ENCODE data around the gene KIF16B.
"Not testable (repeated sequence)": the region's sequence is repeated elsewhere in the genome, so short reads cannot be mapped to it uniquely, and the experiment has no call there.

Gene KIF16B

DNA sequence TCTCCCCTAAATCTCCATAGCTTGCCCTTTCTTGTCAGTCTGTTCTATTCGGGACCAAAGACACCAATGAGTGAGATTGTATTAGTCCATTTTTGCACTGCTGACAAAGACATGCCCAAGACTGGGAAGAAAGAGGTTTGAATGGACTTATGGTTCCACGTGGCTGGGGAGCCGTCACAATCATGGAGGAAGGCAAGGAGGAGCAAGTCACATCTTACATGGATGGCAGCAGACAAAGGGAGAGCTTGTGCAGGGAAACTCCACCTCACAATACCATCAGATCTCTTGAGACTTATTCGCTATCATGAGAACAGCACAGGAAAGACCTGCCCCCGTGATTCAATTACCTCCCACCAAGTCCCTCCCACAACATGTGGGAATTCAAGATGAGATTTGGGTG, 133.7 kb downstream of the KIF16B start:
- DNase-seq (ENCODE audit: low read depth in 1 of 2, low spot score in 1 of 2) = not testable (repeated sequence)

- DNase-seq (ENCODE audit: low read depth in 1 of 2, low spot score in 1 of 2) = no peak
Measured at GRCh38 chr20:16438100-16438499, 135.1 kb downstream of the KIF16B start.

GRCh38 chr20:16437387-16437996, 135.8 kb downstream of the KIF16B start:
- no peak for DNase-seq (ENCODE audit: low read depth in 1 of 2, low spot score in 1 of 2)

DNA sequence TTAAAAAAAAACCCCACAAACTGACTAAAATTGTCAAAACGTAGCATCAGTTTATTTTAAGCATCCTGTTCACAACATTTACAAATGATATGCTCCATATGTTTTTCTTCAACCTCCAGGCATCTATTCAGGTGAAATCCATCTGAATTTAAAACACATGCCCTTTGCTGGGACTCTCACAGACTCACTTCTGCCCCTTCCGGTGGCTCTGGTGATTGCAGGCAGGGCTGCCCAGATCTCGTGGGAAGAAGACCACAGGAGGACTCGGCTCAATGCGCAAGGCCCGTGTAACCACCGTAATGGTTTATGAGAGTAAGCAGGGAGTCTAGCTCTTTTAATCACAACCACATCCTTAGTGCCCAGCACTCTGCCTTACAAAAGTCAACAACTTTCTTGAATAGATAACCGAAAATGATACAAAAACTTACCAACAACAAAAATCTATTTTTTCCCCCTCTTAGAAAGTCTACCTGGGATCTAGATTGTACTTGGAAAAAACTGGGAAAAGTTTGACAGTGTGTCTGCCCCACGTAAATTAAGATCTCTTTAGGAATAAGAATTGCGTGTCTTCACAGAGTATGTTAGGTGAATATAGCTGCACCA, 139.1 kb downstream of the KIF16B start:
- DNase-seq (ENCODE audit: low read depth in 1 of 2, low spot score in 1 of 2) = peak; percentile 4 to 9

- no peak for DNase-seq (ENCODE audit: low read depth in 1 of 2, low spot score in 1 of 2)
Measured at GRCh38 chr20:16433293-16433580, 140.0 kb downstream of the KIF16B start.

GRCh38 chr20:16432466-16433292, 140.6 kb downstream of the KIF16B start:
- no peak for DNase-seq (ENCODE audit: low read depth in 1 of 2, low spot score in 1 of 2)

GRCh38 chr20:16428112-16428511, 145.1 kb downstream of the KIF16B start:
- no peak for DNase-seq (ENCODE audit: low read depth in 1 of 2, low spot score in 1 of 2)

DNA sequence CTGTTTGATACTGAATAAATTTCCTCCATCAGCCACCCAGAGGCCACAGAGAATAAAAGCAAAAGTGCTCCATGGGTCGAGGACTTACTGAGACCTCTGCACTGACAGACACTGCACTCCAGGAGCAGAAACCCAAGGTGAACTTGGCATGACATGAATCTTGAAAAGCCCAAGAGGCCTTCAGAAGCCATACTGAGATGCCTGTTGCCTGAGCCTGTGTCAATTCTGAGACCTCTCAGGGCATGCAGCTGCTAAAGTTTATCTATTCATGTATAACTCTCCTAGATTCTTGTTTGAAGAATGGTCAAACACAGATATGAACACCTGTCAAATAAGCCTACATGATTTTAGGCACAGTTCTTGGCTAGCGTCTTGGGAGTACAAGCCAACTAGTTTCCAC, 145.7 kb downstream of the KIF16B start:
- no peak for DNase-seq (ENCODE audit: low read depth in 1 of 2, low spot score in 1 of 2)

- no peak for DNase-seq (ENCODE audit: low read depth in 1 of 2, low spot score in 1 of 2)
Measured at GRCh38 chr20:16424780-16425179, 148.5 kb downstream of the KIF16B start.

DNA sequence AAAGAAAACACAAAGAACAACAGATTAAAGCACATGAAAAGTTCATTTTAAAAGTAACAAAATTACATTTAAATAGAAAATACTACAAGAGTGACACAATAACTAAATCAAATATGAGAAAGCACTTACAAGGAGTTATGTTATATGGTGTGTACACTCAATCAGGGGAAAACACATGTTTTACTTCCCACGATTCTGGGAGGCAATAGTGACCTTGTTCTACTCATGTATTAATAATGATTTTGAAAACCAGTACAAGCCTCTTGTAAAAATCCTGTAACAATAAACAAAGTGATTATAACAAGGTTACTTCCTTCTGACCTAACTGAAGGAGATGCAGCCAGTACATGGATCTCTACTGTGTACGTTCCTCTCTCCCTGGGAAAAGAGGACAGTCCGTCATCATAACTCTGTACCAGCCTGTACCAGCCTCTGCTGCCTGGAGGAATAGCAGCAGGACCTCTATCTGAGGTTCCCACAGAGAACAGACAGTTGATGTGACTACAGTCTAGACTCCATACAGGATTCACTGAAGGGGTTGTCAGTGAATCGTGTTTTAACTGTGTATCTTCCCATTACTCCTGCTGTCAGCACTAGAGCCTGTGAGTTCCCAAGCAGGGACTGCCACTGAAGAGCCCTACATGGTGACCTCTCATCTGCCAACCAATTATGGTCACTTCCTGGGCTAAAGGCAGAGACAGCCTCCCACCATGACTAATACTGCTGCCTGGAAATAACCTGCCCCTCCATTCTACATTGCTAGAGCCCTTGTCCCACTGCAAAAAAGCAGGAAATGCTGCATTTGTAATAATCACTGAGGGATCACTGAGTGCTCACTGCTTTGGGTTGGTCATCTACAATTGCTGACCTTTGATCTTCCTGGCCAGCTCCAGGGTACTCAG, 149.7 kb downstream of the KIF16B start:
- DNase-seq (ENCODE audit: low read depth in 1 of 2, low spot score in 1 of 2) = no peak

GRCh38 chr20:16419138-16419715, 154.0 kb downstream of the KIF16B start:
- DNase-seq (ENCODE audit: low read depth in 1 of 2, low spot score in 1 of 2) = no peak

DNA sequence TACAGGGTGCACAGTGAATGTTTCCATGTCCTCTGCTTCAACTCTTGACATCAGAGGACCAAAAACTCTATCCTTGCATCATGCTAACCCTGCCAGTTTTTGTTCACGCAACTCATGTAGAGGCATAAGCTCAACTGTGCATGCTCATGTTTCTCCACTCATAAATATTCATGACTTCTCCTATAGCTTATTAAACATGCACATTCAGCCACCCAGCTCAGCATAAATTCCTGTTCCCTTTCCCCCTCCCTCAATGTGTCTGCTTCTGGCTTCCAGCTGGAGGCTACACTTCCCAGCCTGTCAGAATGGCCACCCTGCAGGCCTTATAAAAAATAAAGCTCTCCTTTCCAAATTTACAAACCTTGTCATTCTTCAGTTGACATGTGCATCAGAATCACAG, 154.6 kb downstream of the KIF16B start:
- no peak for DNase-seq (ENCODE audit: low read depth in 1 of 2, low spot score in 1 of 2)

- no peak for DNase-seq (ENCODE audit: low read depth in 1 of 2, low spot score in 1 of 2)
Measured at GRCh38 chr20:16417001-16417400, 156.2 kb downstream of the KIF16B start.

- no peak for DNase-seq (ENCODE audit: low read depth in 1 of 2, low spot score in 1 of 2)
Measured at GRCh38 chr20:16415071-16416053, 157.9 kb downstream of the KIF16B start.

- no peak for DNase-seq (ENCODE audit: low read depth in 1 of 2, low spot score in 1 of 2)
Measured at GRCh38 chr20:16412906-16413305, 160.3 kb downstream of the KIF16B start.

- no peak for DNase-seq (ENCODE audit: low read depth in 1 of 2, low spot score in 1 of 2)
Measured at GRCh38 chr20:16411361-16411760, 161.9 kb downstream of the KIF16B start.

- DNase-seq (ENCODE audit: low read depth in 1 of 2, low spot score in 1 of 2) = no peak
Measured at GRCh38 chr20:16410626-16411025, 162.6 kb downstream of the KIF16B start.

DNA sequence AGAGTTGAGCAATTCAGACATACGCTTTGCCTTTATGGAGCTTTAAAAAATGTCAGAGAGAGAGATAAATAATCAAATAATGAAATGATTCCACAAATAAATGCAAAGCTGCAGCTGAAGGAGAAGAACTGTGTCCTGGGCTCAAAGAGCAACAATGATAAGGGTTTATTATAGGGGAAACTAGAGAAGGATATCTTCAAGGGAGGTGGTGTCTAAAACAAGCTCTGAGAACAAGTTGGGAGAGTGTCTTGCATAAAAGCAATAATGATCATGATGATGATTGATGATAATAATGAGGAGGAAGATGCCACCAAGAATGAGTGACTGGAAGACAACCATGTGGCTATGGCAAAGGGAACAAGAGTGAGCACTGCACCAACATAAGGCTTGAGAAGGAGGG, 164.3 kb downstream of the KIF16B start:
- DNase-seq (ENCODE audit: low read depth in 1 of 2, low spot score in 1 of 2) = no peak

DNA sequence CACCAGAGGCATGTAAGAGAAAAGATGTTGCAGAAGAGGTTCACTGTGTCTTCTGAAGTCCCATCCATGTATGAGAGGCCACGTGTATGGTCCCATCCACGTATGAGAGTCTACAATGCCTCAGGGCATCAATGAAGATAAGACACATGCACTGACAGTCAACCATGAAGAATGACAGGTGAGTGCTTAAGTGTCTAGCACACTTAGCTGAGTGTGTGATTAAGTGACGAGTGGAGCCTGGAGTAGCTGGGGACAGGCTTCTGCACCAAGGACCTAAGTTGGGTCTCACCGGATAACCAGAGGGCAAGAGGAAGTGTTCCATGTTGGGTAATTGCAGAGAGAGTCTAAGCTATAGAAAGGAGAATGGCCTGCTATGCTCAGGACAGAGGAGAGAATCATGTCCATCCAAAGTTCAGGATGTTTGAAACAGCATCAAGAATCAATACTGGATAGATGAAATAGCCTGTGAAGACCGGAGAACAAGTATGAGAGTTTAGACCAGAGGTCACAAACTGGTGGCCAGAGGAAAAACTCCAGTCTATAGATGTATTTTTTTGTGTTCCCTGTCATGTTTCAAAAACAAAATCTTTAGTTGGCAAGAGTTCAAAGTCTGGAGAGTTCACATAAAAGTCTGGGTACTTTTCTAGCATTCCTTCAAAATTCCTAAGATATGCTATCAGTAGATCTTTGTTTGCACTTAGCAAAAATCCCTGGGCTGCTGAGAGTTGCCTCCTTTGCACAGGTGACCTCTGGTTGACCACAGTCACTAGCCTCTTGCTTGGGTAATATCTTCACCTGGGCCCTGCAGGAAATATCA, 165.8 kb downstream of the KIF16B start:
- no peak for DNase-seq (ENCODE audit: low read depth in 1 of 2, low spot score in 1 of 2)

Data from activated T-helper 1 cell treated with anti-CD3 and anti-CD28 coated beads, Interleukin-2, amount 50 U/mL, for 16 hours (primary cell).